Measurements from ENCODE around the gene TIMM17B.
A peak's percentile ranks its signal among the peaks of the same experiment; 100 is the strongest.

TIMM17B gene

DNA sequence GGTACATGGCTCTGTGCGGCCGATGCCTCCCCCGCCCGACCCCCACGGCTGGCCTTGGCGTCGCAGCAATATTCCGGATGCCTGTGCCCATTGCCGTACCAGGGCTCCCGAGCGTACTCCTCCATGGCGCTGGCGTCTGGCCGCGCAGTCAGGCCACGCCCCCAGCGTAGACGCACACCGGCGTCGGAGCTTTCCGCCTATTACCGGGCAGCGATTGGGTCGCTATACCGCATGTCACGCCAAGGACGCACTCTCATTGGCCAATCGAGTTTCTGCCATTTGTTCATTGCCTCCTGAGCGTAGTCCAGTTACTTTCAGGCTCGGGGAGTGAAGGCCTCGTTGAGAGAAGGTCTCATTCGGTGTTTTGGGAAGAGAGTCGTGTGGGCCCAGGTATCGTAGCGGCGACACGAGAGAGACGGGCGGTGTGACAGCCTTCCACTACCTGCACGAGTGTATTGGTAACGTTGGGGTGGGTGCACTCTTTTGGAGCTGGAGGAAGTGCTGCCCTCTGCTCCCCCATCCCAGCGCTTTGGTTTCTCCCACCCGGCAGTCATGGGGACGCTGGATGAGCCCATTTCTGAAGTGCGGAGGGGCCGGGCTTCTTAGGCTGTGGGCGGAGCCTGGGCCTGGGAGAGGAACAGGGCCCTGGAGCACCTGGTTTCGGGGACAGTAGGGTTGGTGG is at the start of gene TIMM17B, which contains the start of gene PQBP1:
Gene TIMM17B (minus strand): TSS at position 144 of the 682 bp plus-strand sequence. CDS start 19 bp downstream, at position 125.
Gene PQBP1 (plus strand): TSS at position 306 of the 682 bp plus-strand sequence. CDS start 580 bp downstream, outside the sequence.
- peak; percentile 90 for DNase-seq

DNA sequence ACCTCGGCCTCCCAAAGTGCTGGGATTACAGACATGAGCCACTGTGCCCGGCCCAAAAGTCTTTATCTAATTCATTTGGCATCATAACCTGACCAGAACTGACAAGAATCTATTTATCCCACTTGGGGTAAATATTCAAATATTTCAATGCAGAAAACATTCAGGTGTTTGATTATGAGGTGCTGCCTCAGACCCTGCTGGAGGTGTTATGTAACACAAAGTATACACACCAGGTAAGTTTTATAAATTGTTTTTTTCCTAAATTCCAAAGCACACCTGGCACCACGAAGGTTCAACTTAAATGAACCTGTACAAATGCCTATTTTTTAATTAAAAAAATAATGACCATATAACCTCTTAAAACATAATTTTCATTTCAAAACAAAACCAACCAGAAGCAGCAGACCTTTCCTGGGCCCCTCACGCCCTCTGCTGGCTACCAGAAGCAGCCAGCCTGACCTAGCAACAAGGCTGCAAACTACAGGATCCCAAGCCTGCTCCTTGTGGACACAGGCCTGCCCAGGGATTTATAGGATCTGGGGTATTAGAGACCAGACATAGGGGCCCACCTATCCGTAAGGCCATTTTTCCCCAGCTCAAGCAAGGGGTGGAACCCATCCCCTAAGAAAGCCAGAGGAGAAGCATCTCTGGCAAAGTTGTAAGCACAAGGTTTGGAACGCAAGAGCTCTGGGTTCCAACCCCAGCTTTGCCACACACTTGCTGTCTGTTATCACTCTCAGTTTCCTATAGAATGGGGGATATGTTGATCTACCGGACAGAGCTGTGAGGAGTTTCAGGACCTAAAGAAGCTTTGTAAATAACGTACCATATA is 48.2 kb upstream of the TIMM17B start:
- DNase-seq, result peak; percentile 63 to 73

- peak in 1 of 2 experiments; percentile 45 for DNase-seq
Observed at GRCh38 chrX:48942895-48943294, 45.3 kb upstream of the TIMM17B start.

GRCh38 chrX:48940404-48940955 is 42.9 kb upstream of the TIMM17B start:
- peak; percentile 45 to 51 for DNase-seq

DNA sequence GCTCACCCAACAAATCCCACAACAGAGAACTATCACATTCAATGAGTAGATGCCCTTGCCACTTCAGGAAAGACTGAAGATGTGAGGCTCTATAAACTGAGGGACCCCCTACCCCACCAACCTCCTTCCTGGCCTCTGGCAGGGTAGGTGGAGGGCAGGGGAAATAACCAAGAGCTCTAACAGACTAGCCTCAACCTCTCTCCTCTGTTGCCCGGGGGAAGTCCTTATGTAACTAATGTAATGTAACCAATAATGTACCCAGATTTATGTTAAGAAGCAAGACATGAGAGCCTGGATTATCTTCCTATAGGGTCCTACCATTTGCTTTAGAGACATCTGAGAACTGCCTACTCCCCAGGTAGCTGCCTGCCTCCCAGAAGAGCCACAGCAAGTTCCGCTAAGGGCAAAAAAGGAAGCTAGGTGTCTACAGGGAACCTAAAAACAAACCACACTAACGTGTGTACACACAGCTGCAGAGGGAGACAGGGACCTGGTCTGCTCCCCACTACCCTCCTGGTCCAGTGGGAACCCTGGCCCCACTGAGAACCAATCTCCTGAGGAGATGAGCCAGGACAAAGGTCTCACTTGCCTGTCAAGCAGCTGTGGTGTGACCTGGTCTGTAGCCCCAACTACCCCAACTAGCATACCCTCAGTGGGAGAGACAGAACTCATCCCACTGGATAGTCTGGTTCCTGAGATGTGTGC is 42.1 kb upstream of the TIMM17B start:
- peak; percentile 49 to 57 for DNase-seq

- DNase-seq, result peak; percentile 82 to 86
Observed at GRCh38 chrX:48938721-48939425, 41.3 kb upstream of the TIMM17B start.

DNA sequence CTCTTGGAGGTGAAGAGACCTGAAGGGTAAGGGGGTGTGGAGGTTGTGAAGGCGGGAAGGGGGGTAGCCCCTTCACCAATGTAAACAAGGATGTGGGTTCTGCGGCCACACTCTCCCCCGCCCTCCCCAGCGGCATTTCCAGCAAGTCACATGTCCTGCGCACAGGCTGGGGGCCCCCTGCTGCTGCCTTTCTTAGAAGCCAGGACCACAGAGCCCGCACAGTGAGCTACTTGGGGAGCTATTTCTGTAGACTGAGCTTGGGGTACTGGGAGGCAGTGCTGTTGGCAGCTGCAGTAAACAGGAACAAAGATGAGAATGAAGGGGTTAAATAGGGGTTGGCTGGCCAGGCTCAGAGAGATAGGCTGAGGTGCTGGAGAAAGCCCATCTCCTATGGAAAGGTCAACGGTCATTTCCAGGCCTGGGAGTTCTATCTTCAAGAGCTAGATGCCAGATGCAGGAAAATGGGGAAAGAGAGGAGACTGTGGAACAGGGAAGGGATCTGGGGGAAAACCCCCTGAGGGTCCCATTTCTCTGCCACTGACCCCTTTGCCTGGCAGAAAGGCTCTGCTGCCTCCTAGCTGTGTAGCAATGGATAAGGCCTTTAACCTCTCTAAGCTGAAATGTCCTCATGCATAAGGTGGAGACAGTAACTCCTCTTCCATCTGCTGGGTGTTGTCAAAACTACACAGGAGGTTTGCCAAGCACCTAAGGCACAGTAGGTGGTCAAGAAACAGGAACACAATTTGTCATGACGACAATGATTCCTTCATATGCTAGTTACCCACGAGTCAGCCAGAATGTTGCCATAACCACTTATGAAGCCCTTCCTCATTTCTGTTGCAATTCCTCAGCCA is 39.7 kb upstream of the TIMM17B start:
- DNase-seq, result peak; percentile 96

DNA sequence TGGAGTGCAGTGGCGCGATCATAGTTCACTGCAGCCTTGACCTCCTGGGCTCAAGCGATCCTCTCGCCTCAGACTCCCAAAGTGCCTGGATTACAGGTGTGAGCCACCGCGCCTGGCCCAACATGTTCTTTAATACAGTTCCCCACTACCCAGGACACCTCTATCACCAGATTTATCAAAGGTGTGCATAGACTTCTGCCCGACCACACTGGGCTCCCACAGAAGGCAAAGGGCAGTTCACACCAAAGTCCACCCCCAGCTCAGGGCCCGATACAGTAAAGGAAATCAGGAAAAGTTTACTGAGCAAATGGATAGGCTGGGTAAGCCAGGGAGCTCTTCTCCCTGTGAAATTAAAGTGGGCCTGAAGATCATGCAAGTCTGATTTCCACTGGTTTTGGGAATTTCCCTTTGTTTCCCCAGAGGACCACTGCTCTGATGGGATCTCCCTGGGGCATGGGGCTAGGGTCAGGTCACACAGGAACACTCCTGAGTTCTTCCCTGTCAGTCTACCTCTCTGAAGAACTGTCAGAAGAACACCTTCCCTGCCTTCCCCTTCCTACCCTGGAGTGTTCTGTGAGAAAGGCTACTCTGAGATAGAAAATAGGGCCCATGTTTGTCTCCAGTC is 39.0 kb upstream of the TIMM17B start:
- no peak for DNase-seq

- DNase-seq, result no peak
Observed at GRCh38 chrX:48935301-48935670, 37.7 kb upstream of the TIMM17B start.

DNA sequence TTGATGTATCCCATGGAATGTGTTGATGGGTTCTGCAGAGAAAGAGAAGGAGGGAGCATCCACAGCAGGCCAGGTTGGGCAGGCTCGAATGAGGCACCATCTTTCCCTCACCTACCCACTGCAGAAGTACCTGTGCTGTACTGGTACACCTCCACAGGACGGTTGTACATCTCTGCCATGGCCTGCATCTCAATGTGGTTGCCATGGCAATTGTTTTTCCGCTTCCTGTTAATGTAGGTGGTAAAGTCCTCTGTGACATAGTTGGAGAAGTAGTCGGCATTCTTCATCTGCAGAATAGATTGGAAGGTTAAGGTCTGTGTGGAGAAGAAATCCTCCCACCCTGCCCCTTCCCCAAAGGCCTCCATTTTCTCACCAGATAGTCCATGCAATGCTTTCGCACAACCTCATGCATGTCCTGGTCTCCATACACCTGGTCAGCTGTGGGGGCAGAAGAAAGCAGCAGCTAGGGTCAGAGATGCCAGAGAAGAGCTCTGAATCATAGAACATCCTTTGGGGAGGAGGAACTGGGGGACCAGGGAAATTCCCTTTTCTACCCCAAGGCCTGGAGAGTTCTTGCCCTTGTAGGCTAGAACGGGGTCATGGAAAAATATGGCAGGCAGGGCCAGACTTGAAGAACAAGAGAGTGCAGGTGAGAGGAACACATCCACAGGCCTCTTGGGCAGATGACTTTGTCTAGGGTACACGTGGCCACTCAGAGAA is 37.2 kb upstream of the TIMM17B start:
- peak; percentile 54 to 60 for DNase-seq

- DNase-seq, result peak in 1 of 2 experiments; percentile 59
Observed at GRCh38 chrX:48933757-48934156, 36.2 kb upstream of the TIMM17B start.

GRCh38 chrX:48927736-48928382 is 30.3 kb upstream of the TIMM17B start:
- no peak for DNase-seq

- no peak for DNase-seq
Observed at GRCh38 chrX:48927123-48927522, 29.6 kb upstream of the TIMM17B start.

DNA sequence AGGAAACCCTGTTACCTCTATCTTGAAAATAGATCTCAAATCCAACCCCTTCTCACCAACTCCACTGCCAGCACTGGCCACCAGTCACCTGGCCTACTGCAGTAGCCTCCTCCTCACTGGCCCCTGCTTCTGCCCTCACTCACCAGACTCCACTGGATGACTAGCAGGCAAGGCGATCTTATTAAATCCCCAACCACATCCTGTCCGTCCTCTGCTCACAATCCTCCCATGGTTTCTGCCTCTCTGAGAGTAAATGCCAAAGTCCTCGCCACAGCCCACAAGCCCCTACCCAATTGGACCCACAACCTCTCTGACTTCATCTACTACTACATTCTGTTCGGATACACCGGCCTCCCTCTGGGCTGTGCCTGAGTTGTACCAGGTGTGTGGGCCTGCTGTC is 26.7 kb upstream of the TIMM17B start:
- no peak for DNase-seq

GRCh38 chrX:48923771-48924170 is 26.2 kb upstream of the TIMM17B start:
- DNase-seq, result no peak

DNA sequence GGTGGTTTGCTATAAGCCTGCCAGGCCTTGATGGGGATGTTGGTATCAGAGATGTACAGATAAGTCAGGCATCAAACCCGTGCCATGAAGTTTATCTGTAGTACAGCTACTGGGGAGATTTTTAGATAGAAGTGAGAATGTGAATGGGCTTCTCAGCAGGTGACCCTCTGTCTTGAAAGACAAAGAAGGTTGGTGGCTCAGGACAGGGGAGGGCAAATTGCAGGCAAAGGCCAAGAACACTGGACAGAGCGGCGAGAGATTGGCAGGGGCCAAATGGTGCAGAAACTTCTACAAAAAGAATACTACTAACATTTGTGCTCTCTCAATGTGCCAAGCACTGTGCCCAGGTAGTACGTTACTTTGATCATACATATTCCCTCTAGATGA is 23.1 kb upstream of the TIMM17B start:
- DNase-seq, result no peak

DNA sequence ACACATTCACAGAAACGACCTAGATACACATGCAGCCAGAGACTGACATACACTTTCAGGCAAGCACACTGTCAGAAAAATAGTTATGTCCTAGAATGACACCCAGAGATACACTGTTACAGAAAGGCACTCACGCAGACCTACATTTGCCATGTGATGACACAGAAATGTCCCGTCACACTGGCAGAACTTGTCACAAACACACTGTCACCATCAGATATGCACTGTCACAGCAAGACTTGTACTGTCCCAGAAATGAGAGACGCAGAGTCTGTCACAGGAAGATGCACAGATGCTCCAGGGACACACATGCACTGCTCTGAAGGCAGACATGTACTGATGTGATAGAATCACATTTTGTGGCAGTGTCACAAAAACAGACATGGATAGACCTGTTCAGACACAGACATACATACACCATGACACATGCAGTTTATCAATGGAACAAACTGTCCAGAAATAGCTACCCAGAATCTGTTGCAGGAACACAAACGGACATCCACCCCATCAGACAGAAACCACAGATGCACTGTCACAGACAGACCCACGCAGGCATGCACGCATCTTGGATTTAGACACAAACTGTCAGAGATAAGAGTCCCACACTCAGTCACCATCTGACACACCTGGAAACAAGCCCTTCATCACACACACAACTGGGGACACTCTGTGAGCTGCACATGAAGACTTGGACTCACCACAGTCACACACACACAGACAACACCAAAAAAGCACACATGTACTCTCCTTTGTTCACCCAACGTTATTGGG is 22.6 kb upstream of the TIMM17B start:
- DNase-seq, result peak; percentile 51 to 60

GRCh38 chrX:48919360-48919841 is 21.8 kb upstream of the TIMM17B start:
- DNase-seq, result peak in 1 of 2 experiments; percentile 69

All from activated T-cell treated with anti-CD3 and anti-CD28 coated beads, Interleukin-2, amount 50 U/mL, for 48 hours (primary cell).